RWPE2 (cell line): ENCODE data around the gene S100A8.

Experiments
- ATAC-seq: fragments of 200-7000 bp; cut with Tn5 transposase; 3 replicates; pipeline ENCODE4 v1.9.1; 2021; ENCODE audit warnings: low read depth
- DNase-seq: peaks from one replicate; pipeline ENCODE4 v3.0.0-alpha.2; 2020; ENCODE audit warnings: low spot score
- H3K27ac ChIP-seq: fragments of 450-650 bp; 2 replicates; pipeline ENCODE4 v1.5.1; 2017; ENCODE audit warnings: mild to moderate bottlenecking; ENCODE audit not compliant: poor library complexity, severe bottlenecking
- H3K27me3 ChIP-seq: fragments of 250-450 bp; sonication (Bioruptor Pico); 2 replicates; pipeline ENCODE4 v1.5.1; 2021; ENCODE audit warnings: mild to moderate bottlenecking, moderate library complexity; ENCODE audit not compliant: insufficient read depth, poor library complexity, severe bottlenecking
- H3K36me3 ChIP-seq: fragments of 250-450 bp; sonication (Bioruptor Pico); 2 replicates; pipeline ENCODE4 v1.5.1; 2020; ENCODE audit warnings: low read depth, mild to moderate bottlenecking, moderate library complexity
- H3K4me1 ChIP-seq: fragments of 250-450 bp; sonication (Bioruptor Pico); 2 replicates; pipeline ENCODE4 v1.5.1; 2021; ENCODE audit warnings: mild to moderate bottlenecking, moderate library complexity; ENCODE audit not compliant: insufficient read depth, poor library complexity, severe bottlenecking
- H3K4me3 ChIP-seq: fragments of 250-450 bp; sonication (Bioruptor Pico); 2 replicates; pipeline ENCODE4 v1.5.1; 2021; ENCODE audit warnings: mild to moderate bottlenecking, moderate library complexity; ENCODE audit not compliant: severe bottlenecking
- H3K9me3 ChIP-seq: fragments of 250-450 bp; sonication (Bioruptor Pico); 2 replicates; pipeline ENCODE4 v1.5.1; 2021; ENCODE audit warnings: mild to moderate bottlenecking, moderate library complexity; ENCODE audit not compliant: severe bottlenecking
- CTCF ChIP-seq: fragments of 450-650 bp; IDR thresholded peaks from one replicate; pipeline ENCODE4 v1.5.1; 2017; ENCODE audit warnings: mild to moderate bottlenecking, moderate library complexity; ENCODE audit not compliant: poor library complexity, severe bottlenecking

S100A8 gene

GRCh38 chr1:153386500-153386901 lies 4.4 kb downstream of the S100A8 start:
- no peak for DNase-seq
- H3K36me3 ChIP-seq: no peaks in the 10 kb centered on the region
- H3K9me3 ChIP-seq: peaks cover under 1% of the 10 kb centered on the region
- peaks cover 27% of the 10 kb centered on the region for H3K4me1 ChIP-seq
- H3K4me3 ChIP-seq: no peak overlapping the region
- H3K27ac ChIP-seq: peak overlapping the region; percentile 45
- no peaks in the 10 kb centered on the region for H3K27me3 ChIP-seq
- no peak for TF ChIP-seq CTCF
- ATAC-seq: peak; percentile 57

- no peak overlapping the region for H3K27ac ChIP-seq
- TF ChIP-seq CTCF: no peak
- no peaks in the 10 kb centered on the region for H3K36me3 ChIP-seq
- DNase-seq: no peak
- H3K4me3 ChIP-seq: no peak overlapping the region
- H3K9me3 ChIP-seq: peaks cover 3% of the 10 kb centered on the region
- H3K27me3 ChIP-seq: no peaks in the 10 kb centered on the region
- peaks cover 13% of the 10 kb centered on the region for H3K4me1 ChIP-seq
- ATAC-seq: no peak
Measured at GRCh38 chr1:153384958-153385580, 5.8 kb downstream of the S100A8 start.

GRCh38 chr1:153380711-153381110 lies 10.2 kb downstream of the S100A8 start:
- no peaks in the 10 kb centered on the region for H3K36me3 ChIP-seq
- H3K9me3 ChIP-seq: peaks cover 3% of the 10 kb centered on the region
- DNase-seq (no peak), ATAC-seq (no peak)
- no peak overlapping the region for H3K27ac ChIP-seq
- no peak overlapping the region for H3K4me3 ChIP-seq
- TF ChIP-seq CTCF: no peak
- H3K27me3 ChIP-seq: no peaks in the 10 kb centered on the region
- H3K4me1 ChIP-seq: peaks cover 8% of the 10 kb centered on the region

GRCh38 chr1:153379591-153379990 lies 11.3 kb downstream of the S100A8 start:
- Histone ChIP-seq H3K27me3 (no peaks in the 10 kb centered on the region), H3K36me3 (no peaks in the 10 kb centered on the region), H3K9me3 (peaks cover 3% of the 10 kb centered on the region), H3K27ac (no peak overlapping the region), H3K4me3 (no peak overlapping the region), H3K4me1 (peaks cover 13% of the 10 kb centered on the region)
- DNase-seq (no peak), ATAC-seq (no peak)
- TF ChIP-seq CTCF: no peak

GRCh38 chr1:153375511-153375910 lies 15.4 kb downstream of the S100A8 start, which contains the start of gene S100A12:
TSS of gene S100A12 (minus strand) at chr1:153375621. CDS start at chr1:153374592, 1,029 bp downstream.
- ATAC-seq: peak; percentile 95
- no peak within 1 kb of the TSS for H3K4me3 ChIP-seq
- no peaks in the 10 kb centered on the region for H3K27me3 ChIP-seq
- no peaks in the 10 kb centered on the region for H3K36me3 ChIP-seq
- H3K9me3 ChIP-seq: no peaks in the 10 kb centered on the region
- peaks cover 13% of the 10 kb centered on the region for H3K4me1 ChIP-seq
- no peak for DNase-seq
- peak within 1 kb of the TSS; percentile 65 for H3K27ac ChIP-seq
- TF ChIP-seq CTCF: no peak
